ENCODE measurements around the gene AGBL1. TPM values are rescaled to one million over a fixed set of nuclear protein-coding genes. Genes with fewer than 3 reads are reported as not detected.

AGBL1 gene
- total RNA-seq, 1 donor from 2014 or later: not detected

GRCh38 chr15:86165265-86166211, 85.9 kb downstream of the AGBL1 start:
- H3K9me3 Mint-ChIP-seq (ENCODE audit: unreplicated experiment): peaks cover 16% of the 10 kb centered on the region
- no peak for TF ChIP-seq CTCF (IDR thresholded peaks at IDR 0.05)
- H3K4me1 Mint-ChIP-seq (ENCODE audit: unreplicated experiment): no peaks in the 10 kb centered on the region
- H3K27me3 Mint-ChIP-seq (ENCODE audit: unreplicated experiment): no peaks in the 10 kb centered on the region
- H3K27ac Mint-ChIP-seq (ENCODE audit: unreplicated experiment): no peak overlapping the region
- DNase-seq (ENCODE audit: extremely low spot score, unreplicated experiment): no peak
- no peaks in the 10 kb centered on the region for H3K36me3 Mint-ChIP-seq (ENCODE audit: unreplicated experiment)
- no peak overlapping the region for H3K4me3 Mint-ChIP-seq (ENCODE audit: unreplicated experiment)

GRCh38 chr15:86167841-86168240, 88.2 kb downstream of the AGBL1 start:
- H3K27ac Mint-ChIP-seq (ENCODE audit: unreplicated experiment): no peak overlapping the region

GRCh38 chr15:86178845-86179244, 99.2 kb downstream of the AGBL1 start:
- Mint-ChIP-seq H3K9me3 (ENCODE audit: unreplicated experiment) (peaks cover 5% of the 10 kb centered on the region), H3K4me3 (ENCODE audit: unreplicated experiment) (no peak overlapping the region), H3K4me1 (ENCODE audit: unreplicated experiment) (no peaks in the 10 kb centered on the region), H3K36me3 (ENCODE audit: unreplicated experiment) (no peaks in the 10 kb centered on the region), H3K27me3 (ENCODE audit: unreplicated experiment) (no peaks in the 10 kb centered on the region), H3K27ac (ENCODE audit: unreplicated experiment) (no peak overlapping the region)
- no peak for TF ChIP-seq CTCF (IDR thresholded peaks at IDR 0.05)
- DNase-seq (ENCODE audit: extremely low spot score, unreplicated experiment): no peak

More at GRCh38 chr15:86167841-86168240, 88.2 kb downstream of the AGBL1 start:
- Mint-ChIP-seq H3K27me3 (ENCODE audit: unreplicated experiment) (no peaks in the 10 kb centered on the region), H3K4me3 (ENCODE audit: unreplicated experiment) (no peak overlapping the region), H3K36me3 (ENCODE audit: unreplicated experiment) (no peaks in the 10 kb centered on the region), H3K9me3 (ENCODE audit: unreplicated experiment) (peaks cover 11% of the 10 kb centered on the region), H3K4me1 (ENCODE audit: unreplicated experiment) (no peaks in the 10 kb centered on the region)
- DNase-seq (ENCODE audit: extremely low spot score, unreplicated experiment): no peak
- no peak for TF ChIP-seq CTCF (IDR thresholded peaks at IDR 0.05)

GRCh38 chr15:86183596-86184491, 104.2 kb downstream of the AGBL1 start:
- no peaks in the 10 kb centered on the region for H3K27me3 Mint-ChIP-seq (ENCODE audit: unreplicated experiment)
- no peak for TF ChIP-seq CTCF (IDR thresholded peaks at IDR 0.05)
- DNase-seq (ENCODE audit: extremely low spot score, unreplicated experiment): no peak
- no peaks in the 10 kb centered on the region for H3K9me3 Mint-ChIP-seq (ENCODE audit: unreplicated experiment)
- H3K27ac Mint-ChIP-seq (ENCODE audit: unreplicated experiment): no peak overlapping the region
- H3K4me1 Mint-ChIP-seq (ENCODE audit: unreplicated experiment): no peaks in the 10 kb centered on the region
- H3K4me3 Mint-ChIP-seq (ENCODE audit: unreplicated experiment): no peak overlapping the region
- H3K36me3 Mint-ChIP-seq (ENCODE audit: unreplicated experiment): no peaks in the 10 kb centered on the region

Measured in osteocyte (in vitro differentiated cells).